Measurements from ENCODE around the gene SMARCC1.

The SMARCC1 gene

GRCh38 chr3:47580481-47580880 lies 201.2 kb downstream of the SMARCC1 start:
- ATAC-seq (no peak), DNase-seq (ENCODE audit: low spot score in 2 of 2) (no peak)
- H3K36me3 Mint-ChIP-seq = peaks cover 19% of the 10 kb centered on the region
- H3K9me3 Mint-ChIP-seq = no peaks in the 10 kb centered on the region
- no peaks in the 10 kb centered on the region for H3K4me1 Mint-ChIP-seq
- peak overlapping the region; percentile 50 for H3K4me3 Mint-ChIP-seq
- H3K27ac Mint-ChIP-seq = no peak overlapping the region

- no peaks in the 10 kb centered on the region for H3K4me1 Mint-ChIP-seq
- no peak overlapping the region for H3K27ac Mint-ChIP-seq
- H3K4me3 Mint-ChIP-seq = peak overlapping the region; percentile 50
- ATAC-seq (no peak), DNase-seq (ENCODE audit: low spot score in 2 of 2) (no peak)
- no peaks in the 10 kb centered on the region for H3K9me3 Mint-ChIP-seq
- H3K36me3 Mint-ChIP-seq = peaks cover 13% of the 10 kb centered on the region
These were observed 201.8 kb downstream of the SMARCC1 start for GRCh38 chr3:47579875-47580274.

GRCh38 chr3:47578691-47579632 lies 202.7 kb downstream of the SMARCC1 start, which contains the start of gene CSPG5:
TSS of gene CSPG5 (minus strand) at chr3:47578865. CDS start at chr3:47578693, 172 bp downstream.
- peak; percentile 65 for ATAC-seq
- H3K4me1 Mint-ChIP-seq = no peaks in the 10 kb centered on the region
- no peaks in the 10 kb centered on the region for H3K9me3 Mint-ChIP-seq
- peaks cover 12% of the 10 kb centered on the region for H3K36me3 Mint-ChIP-seq
- no peak within 1 kb of the TSS for H3K27ac Mint-ChIP-seq
- peak; percentile 9 to 64 for DNase-seq (ENCODE audit: low spot score in 2 of 2)
- peak within 1 kb of the TSS; percentile 50 for H3K4me3 Mint-ChIP-seq

GRCh38 chr3:47578119-47578632 lies 203.5 kb downstream of the SMARCC1 start:
- H3K36me3 Mint-ChIP-seq = peaks cover 10% of the 10 kb centered on the region
- DNase-seq (ENCODE audit: low spot score in 2 of 2) (peak; percentile 17 to 67), ATAC-seq (peak; percentile 77)
- H3K9me3 Mint-ChIP-seq = no peaks in the 10 kb centered on the region
- H3K4me1 Mint-ChIP-seq = no peaks in the 10 kb centered on the region
- H3K27ac Mint-ChIP-seq = no peak overlapping the region
- peak overlapping the region; percentile 50 for H3K4me3 Mint-ChIP-seq

GRCh38 chr3:47577583-47578118 lies 204.0 kb downstream of the SMARCC1 start:
- no peaks in the 10 kb centered on the region for H3K4me1 Mint-ChIP-seq
- no peaks in the 10 kb centered on the region for H3K9me3 Mint-ChIP-seq
- H3K27ac Mint-ChIP-seq = no peak overlapping the region
- H3K36me3 Mint-ChIP-seq = peaks cover 6% of the 10 kb centered on the region
- DNase-seq (ENCODE audit: low spot score in 2 of 2) (no peak), ATAC-seq (peak; percentile 27)
- peak overlapping the region; percentile 50 for H3K4me3 Mint-ChIP-seq

GRCh38 chr3:47573190-47574172 lies 208.2 kb downstream of the SMARCC1 start:
- no peak overlapping the region for H3K27ac Mint-ChIP-seq
- no peak overlapping the region for H3K4me3 Mint-ChIP-seq
- ATAC-seq (no peak), DNase-seq (ENCODE audit: low spot score in 2 of 2) (no peak)
- H3K9me3 Mint-ChIP-seq = no peaks in the 10 kb centered on the region
- no peaks in the 10 kb centered on the region for H3K4me1 Mint-ChIP-seq
- H3K36me3 Mint-ChIP-seq = no peaks in the 10 kb centered on the region

GRCh38 chr3:47571391-47572175 lies 210.1 kb downstream of the SMARCC1 start:
- DNase-seq (ENCODE audit: low spot score in 2 of 2) = no peak
- H3K36me3 Mint-ChIP-seq = no peaks in the 10 kb centered on the region
- ATAC-seq = no peak
- H3K27ac Mint-ChIP-seq = no peak overlapping the region
- H3K4me1 Mint-ChIP-seq = no peaks in the 10 kb centered on the region
- no peak overlapping the region for H3K4me3 Mint-ChIP-seq
- H3K9me3 Mint-ChIP-seq = no peaks in the 10 kb centered on the region

- no peak for ATAC-seq
- no peaks in the 10 kb centered on the region for H3K9me3 Mint-ChIP-seq
- H3K36me3 Mint-ChIP-seq = no peaks in the 10 kb centered on the region
- H3K4me1 Mint-ChIP-seq = no peaks in the 10 kb centered on the region
- no peak for DNase-seq (ENCODE audit: low spot score in 2 of 2)
- H3K27ac Mint-ChIP-seq = no peak overlapping the region
- H3K4me3 Mint-ChIP-seq = no peak overlapping the region
These were observed 212.8 kb downstream of the SMARCC1 start for GRCh38 chr3:47568901-47569300.

- H3K36me3 Mint-ChIP-seq = no peaks in the 10 kb centered on the region
- H3K27ac Mint-ChIP-seq = no peak overlapping the region
- no peak overlapping the region for H3K4me3 Mint-ChIP-seq
- no peaks in the 10 kb centered on the region for H3K9me3 Mint-ChIP-seq
- DNase-seq (ENCODE audit: low spot score in 2 of 2) (no peak), ATAC-seq (no peak)
- H3K4me1 Mint-ChIP-seq = no peaks in the 10 kb centered on the region
These were observed 214.5 kb downstream of the SMARCC1 start for GRCh38 chr3:47567149-47567548.

GRCh38 chr3:47566667-47567066 lies 215.0 kb downstream of the SMARCC1 start:
- Mint-ChIP-seq H3K27ac (no peak overlapping the region), H3K4me1 (no peaks in the 10 kb centered on the region), H3K4me3 (no peak overlapping the region), H3K36me3 (no peaks in the 10 kb centered on the region), H3K9me3 (no peaks in the 10 kb centered on the region)
- ATAC-seq = peak; percentile 51
- no peak for DNase-seq (ENCODE audit: low spot score in 2 of 2)

- Mint-ChIP-seq H3K36me3 (no peaks in the 10 kb centered on the region), H3K27ac (no peak overlapping the region), H3K4me3 (no peak overlapping the region), H3K9me3 (no peaks in the 10 kb centered on the region), H3K4me1 (no peaks in the 10 kb centered on the region)
- DNase-seq (ENCODE audit: low spot score in 2 of 2) (no peak), ATAC-seq (no peak)
These were observed 215.8 kb downstream of the SMARCC1 start for GRCh38 chr3:47565734-47566550.

- Mint-ChIP-seq H3K4me1 (no peaks in the 10 kb centered on the region), H3K27ac (no peak overlapping the region), H3K9me3 (no peaks in the 10 kb centered on the region), H3K4me3 (no peak overlapping the region), H3K36me3 (no peaks in the 10 kb centered on the region)
- DNase-seq (ENCODE audit: low spot score in 2 of 2) = no peak
- no peak for ATAC-seq
These were observed 225.3 kb downstream of the SMARCC1 start for GRCh38 chr3:47556351-47556750.

GRCh38 chr3:47554335-47554734 lies 227.4 kb downstream of the SMARCC1 start:
- Mint-ChIP-seq H3K4me3 (no peak overlapping the region), H3K9me3 (no peaks in the 10 kb centered on the region), H3K27ac (no peak overlapping the region), H3K4me1 (no peaks in the 10 kb centered on the region), H3K36me3 (no peaks in the 10 kb centered on the region)
- no peak for DNase-seq (ENCODE audit: low spot score in 2 of 2)
- ATAC-seq = no peak

- no peaks in the 10 kb centered on the region for H3K4me1 Mint-ChIP-seq
- no peak for ATAC-seq
- H3K36me3 Mint-ChIP-seq = no peaks in the 10 kb centered on the region
- no peaks in the 10 kb centered on the region for H3K9me3 Mint-ChIP-seq
- H3K27ac Mint-ChIP-seq = no peak overlapping the region
- H3K4me3 Mint-ChIP-seq = no peak overlapping the region
- no peak for DNase-seq (ENCODE audit: low spot score in 2 of 2)
These were observed 228.3 kb downstream of the SMARCC1 start for GRCh38 chr3:47553407-47553806.
